Right hindlimb (tissue), 1 donor: ENCODE results near the gene AIF1.

Experiments
- DNase-seq: peaks from one replicate; pipeline ENCODE4 v3.0.0-alpha.2; 2018

The AIF1 gene

DNA sequence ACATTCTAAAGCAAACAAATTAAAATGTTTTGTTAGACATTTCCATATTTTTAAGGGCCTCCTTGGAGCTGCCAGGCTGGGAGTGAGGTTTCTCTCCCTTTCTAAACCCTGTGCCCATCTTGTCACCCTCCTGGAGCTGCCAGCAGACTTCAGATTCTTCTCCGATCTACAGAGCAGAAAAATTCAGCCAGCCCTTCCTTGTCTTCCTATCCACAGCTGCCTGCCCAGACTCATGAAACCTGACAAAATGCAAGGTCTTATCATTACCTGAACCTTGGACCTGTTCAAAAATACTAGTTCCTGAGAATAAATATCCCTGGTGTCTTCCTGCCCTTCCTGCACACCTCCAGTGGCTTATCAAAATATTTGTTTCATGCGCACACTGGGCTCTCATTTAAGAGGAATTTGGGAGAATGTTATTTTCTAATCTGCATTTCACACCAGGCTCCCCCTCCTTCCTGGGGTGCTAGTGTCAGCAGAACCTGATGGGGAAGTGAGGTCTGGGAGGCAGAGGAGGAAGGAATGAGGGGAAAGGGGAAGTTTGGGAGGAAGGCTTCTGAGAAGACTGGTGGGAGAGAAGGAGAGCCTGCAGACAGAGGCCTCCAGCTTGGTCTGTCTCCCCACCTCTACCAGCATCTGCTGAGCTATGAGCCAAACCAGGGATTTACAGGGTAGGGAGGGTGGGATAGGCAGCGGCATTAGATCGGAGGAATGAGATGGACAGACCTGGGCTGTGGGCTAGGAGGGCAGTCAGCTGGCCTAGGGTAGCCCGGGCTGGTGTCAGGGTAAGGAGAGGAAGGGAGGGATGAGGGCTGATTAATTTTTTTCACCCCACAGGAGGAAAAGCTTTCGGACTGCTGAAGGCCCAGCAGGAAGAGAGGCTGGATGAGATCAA is at the start of gene AIF1:
TSS of gene AIF1 (plus strand) at position 551 of the 895 bp plus-strand sequence. CDS start at position 647, 96 bp downstream.
- no peak for DNase-seq

DNA sequence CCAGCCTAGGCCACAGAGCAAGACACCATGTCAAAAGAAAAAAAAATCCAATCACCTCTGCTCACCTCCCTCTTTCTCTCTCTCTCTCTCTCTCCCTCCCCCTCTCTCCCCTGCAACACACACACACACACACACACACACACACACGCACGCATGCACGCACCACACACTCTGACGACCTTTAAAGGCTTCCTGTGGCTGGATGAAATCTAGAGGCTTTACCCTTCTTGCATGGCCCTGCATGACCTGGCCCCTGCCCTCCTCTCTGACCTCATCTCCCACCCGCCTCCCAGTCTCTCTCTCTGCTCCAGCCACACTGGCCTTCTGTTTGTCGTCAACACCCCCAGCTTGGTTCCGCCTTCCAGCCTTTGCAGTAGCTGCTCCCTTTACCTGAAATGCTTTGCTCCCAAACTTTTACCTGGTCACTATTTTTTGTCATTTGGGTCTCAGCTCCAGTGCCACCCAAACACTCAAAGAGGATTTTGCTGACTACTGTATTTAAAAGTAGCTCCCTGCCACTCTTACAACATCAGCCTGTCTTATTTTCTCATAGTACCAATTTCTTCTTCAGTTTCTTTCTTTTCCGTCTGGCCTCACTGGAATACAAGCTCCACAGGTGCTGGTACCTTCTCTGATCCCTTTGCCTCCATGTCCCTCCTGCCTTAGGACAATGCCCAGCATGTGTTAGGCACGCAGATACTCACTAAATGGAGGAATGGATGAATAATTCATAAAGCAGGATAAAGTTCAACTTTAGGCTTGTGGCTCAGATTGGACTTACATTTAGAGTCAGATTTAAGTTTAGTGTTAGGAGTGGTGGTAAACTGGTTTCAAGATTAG is 47.3 kb upstream of the AIF1 start:
- no peak for DNase-seq

DNA sequence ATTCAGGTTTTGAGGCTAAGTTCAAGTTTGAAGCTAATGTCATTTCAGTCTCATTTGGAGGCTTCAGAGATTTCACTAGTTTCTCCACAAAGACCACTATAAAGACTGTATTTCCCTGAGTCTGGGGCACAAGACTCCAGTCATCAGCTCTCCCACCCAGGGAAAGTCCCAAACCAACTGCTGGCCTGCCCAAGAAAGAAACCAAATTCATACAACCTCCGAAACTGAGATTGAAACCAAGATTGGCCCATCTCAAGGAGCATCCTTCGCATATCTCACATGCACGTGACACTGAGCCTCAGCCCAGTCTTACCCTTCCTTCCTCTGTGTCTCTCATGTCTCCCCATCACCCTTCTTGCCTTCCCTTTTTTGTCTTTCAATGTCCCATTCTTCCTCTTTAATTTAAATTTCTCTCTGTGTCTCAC is 46.5 kb upstream of the AIF1 start:
- no peak for DNase-seq

DNA sequence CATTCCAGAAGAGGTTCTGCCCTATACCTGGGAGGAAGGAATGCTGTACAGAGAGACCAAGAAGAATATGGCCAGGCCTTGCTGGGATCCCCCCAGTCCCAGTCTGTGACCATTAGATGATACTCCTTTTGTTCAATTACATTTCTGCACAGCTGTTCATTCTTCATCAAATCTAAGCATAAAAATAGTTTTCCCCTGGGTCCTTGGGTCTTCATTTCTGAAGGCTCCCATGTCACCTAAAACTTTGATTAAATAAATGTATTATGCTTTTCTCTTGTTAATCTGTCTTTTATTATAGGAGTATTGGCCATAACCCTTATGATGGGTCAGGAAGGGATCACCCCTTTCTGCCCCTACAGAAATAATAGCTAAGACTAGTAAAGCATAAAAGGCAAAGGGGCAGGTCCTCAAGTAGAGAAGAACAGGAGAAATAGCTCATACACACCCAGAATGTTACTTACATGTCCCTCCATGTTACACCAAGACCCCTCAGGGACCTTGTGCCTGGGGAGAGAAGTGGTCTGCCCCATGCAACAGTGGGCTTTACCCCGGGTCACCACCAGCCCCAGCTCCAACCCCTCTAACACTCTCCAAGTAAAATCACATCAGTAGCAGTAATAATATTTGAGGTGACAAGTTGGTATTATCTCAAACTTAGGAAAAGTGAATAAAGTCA is 45.0 kb upstream of the AIF1 start:
- DNase-seq, result no peak

DNA sequence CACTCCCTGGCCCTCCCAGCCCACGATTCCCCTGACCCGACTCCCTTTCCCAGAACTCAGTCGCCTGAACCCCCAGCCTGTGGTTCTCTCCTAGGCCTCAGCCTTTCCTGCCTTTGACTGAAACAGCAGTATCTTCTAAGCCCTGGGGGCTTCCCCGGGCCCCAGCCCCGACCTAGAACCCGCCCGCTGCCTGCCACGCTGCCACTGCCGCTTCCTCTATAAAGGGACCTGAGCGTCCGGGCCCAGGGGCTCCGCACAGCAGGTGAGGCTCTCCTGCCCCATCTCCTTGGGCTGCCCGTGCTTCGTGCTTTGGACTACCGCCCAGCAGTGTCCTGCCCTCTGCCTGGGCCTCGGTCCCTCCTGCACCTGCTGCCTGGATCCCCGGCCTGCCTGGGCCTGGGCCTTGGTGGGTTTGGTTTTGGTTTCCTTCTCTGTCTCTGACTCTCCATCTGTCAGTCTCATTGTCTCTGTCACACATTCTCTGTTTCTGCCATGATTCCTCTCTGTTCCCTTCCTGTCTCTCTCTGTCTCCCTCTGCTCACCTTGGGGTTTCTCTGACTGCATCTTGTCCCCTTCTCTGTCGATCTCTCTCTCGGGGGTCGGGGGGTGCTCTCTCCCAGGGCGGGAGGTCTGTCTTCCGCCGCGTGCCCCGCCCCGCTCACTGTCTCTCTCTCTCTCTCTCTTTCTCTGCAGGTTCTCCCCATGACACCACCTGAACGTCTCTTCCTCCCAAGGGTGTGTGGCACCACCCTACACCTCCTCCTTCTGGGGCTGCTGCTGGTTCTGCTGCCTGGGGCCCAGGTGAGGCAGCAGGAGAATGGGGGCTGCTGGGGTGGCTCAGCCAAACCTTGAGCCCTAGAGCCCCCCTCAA is 42.8 kb upstream of the AIF1 start, which contains the start of gene LTA:
TSS of gene LTA (plus strand) at position 249 of the 871 bp plus-strand sequence. CDS start at position 703, 454 bp downstream.
- no peak for DNase-seq

DNA sequence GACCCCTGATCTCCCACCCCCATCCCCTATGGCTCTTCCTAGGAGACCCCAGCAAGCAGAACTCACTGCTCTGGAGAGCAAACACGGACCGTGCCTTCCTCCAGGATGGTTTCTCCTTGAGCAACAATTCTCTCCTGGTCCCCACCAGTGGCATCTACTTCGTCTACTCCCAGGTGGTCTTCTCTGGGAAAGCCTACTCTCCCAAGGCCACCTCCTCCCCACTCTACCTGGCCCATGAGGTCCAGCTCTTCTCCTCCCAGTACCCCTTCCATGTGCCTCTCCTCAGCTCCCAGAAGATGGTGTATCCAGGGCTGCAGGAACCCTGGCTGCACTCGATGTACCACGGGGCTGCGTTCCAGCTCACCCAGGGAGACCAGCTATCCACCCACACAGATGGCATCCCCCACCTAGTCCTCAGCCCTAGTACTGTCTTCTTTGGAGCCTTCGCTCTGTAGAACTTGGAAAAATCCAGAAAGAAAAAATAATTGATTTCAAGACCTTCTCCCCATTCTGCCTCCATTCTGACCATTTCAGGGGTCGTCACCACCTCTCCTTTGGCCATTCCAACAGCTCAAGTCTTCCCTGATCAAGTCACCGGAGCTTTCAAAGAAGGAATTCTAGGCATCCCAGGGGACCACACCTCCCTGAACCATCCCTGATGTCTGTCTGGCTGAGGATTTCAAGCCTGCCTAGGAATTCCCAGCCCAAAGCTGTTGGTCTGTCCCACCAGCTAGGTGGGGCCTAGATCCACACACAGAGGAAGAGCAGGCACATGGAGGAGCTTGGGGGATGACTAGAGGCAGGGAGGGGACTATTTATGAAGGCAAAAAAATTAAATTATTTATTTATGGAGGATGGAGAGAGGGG is 41.6 kb upstream of the AIF1 start:
- no peak for DNase-seq

DNA sequence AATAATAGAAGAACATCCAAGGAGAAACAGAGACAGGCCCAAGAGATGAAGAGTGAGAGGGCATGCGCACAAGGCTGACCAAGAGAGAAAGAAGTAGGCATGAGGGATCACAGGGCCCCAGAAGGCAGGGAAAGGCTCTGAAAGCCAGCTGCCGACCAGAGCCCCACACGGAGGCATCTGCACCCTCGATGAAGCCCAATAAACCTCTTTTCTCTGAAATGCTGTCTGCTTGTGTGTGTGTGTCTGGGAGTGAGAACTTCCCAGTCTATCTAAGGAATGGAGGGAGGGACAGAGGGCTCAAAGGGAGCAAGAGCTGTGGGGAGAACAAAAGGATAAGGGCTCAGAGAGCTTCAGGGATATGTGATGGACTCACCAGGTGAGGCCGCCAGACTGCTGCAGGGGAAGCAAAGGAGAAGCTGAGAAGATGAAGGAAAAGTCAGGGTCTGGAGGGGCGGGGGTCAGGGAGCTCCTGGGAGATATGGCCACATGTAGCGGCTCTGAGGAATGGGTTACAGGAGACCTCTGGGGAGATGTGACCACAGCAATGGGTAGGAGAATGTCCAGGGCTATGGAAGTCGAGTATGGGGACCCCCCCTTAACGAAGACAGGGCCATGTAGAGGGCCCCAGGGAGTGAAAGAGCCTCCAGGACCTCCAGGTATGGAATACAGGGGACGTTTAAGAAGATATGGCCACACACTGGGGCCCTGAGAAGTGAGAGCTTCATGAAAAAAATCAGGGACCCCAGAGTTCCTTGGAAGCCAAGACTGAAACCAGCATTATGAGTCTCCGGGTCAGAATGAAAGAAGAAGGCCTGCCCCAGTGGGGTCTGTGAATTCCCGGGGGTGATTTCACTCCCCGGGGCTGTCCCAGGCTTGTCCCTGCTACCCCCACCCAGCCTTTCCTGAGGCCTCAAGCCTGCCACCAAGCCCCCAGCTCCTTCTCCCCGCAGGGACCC is 40.6 kb upstream of the AIF1 start:
- no peak for DNase-seq

DNA sequence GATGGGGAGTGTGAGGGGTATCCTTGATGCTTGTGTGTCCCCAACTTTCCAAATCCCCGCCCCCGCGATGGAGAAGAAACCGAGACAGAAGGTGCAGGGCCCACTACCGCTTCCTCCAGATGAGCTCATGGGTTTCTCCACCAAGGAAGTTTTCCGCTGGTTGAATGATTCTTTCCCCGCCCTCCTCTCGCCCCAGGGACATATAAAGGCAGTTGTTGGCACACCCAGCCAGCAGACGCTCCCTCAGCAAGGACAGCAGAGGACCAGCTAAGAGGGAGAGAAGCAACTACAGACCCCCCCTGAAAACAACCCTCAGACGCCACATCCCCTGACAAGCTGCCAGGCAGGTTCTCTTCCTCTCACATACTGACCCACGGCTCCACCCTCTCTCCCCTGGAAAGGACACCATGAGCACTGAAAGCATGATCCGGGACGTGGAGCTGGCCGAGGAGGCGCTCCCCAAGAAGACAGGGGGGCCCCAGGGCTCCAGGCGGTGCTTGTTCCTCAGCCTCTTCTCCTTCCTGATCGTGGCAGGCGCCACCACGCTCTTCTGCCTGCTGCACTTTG is 39.6 kb upstream of the AIF1 start, which contains the start of gene TNF:
TSS of gene TNF (plus strand) at position 231 of the 567 bp plus-strand sequence. CDS start at position 408, 177 bp downstream.
- no peak for DNase-seq

DNA sequence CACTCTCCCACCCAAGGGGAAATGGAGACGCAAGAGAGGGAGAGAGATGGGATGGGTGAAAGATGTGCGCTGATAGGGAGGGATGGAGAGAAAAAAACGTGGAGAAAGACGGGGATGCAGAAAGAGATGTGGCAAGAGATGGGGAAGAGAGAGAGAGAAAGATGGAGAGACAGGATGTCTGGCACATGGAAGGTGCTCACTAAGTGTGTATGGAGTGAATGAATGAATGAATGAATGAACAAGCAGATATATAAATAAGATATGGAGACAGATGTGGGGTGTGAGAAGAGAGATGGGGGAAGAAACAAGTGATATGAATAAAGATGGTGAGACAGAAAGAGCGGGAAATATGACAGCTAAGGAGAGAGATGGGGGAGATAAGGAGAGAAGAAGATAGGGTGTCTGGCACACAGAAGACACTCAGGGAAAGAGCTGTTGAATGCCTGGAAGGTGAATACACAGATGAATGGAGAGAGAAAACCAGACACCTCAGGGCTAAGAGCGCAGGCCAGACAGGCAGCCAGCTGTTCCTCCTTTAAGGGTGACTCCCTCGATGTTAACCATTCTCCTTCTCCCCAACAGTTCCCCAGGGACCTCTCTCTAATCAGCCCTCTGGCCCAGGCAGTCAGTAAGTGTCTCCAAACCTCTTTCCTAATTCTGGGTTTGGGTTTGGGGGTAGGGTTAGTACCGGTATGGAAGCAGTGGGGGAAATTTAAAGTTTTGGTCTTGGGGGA is 38.9 kb upstream of the AIF1 start:
- DNase-seq, result no peak

DNA sequence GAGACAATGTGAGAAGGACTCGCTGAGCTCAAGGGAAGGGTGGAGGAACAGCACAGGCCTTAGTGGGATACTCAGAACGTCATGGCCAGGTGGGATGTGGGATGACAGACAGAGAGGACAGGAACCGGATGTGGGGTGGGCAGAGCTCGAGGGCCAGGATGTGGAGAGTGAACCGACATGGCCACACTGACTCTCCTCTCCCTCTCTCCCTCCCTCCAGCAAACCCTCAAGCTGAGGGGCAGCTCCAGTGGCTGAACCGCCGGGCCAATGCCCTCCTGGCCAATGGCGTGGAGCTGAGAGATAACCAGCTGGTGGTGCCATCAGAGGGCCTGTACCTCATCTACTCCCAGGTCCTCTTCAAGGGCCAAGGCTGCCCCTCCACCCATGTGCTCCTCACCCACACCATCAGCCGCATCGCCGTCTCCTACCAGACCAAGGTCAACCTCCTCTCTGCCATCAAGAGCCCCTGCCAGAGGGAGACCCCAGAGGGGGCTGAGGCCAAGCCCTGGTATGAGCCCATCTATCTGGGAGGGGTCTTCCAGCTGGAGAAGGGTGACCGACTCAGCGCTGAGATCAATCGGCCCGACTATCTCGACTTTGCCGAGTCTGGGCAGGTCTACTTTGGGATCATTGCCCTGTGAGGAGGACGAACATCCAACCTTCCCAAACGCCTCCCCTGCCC is 38.0 kb upstream of the AIF1 start:
- DNase-seq, result no peak

DNA sequence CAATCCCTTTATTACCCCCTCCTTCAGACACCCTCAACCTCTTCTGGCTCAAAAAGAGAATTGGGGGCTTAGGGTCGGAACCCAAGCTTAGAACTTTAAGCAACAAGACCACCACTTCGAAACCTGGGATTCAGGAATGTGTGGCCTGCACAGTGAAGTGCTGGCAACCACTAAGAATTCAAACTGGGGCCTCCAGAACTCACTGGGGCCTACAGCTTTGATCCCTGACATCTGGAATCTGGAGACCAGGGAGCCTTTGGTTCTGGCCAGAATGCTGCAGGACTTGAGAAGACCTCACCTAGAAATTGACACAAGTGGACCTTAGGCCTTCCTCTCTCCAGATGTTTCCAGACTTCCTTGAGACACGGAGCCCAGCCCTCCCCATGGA is 37.5 kb upstream of the AIF1 start:
- no peak for DNase-seq

DNA sequence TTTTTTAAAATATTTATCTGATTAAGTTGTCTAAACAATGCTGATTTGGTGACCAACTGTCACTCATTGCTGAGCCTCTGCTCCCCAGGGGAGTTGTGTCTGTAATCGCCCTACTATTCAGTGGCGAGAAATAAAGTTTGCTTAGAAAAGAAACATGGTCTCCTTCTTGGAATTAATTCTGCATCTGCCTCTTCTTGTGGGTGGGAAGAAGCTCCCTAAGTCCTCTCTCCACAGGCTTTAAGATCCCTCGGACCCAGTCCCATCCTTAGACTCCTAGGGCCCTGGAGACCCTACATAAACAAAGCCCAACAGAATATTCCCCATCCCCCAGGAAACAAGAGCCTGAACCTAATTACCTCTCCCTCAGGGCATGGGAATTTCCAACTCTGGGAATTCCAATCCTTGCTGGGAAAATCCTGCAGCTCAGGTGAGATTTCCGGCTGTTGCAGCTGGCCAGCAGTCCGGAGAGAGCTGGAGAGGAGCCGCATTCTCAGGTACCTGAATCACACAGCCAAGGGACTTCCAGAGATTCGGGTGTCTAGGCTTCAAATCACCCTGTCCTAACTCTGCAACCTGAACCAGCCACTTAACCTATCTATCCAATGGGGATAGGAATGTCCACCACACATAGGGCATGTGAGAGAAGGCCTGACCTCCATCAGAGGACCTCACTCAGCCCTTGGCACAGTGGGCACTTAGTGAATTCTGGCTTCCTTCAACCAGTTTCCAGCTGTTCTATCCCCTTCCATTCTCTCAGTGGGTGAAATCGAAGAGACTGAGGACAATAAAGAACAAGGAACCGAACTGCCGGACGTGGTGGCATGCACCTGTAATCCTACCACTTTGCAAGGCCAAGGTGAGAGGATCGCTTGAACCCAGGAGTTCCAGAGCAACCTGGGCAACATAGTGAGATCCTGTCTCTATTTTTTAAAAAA is 36.6 kb upstream of the AIF1 start:
- no peak for DNase-seq

DNA sequence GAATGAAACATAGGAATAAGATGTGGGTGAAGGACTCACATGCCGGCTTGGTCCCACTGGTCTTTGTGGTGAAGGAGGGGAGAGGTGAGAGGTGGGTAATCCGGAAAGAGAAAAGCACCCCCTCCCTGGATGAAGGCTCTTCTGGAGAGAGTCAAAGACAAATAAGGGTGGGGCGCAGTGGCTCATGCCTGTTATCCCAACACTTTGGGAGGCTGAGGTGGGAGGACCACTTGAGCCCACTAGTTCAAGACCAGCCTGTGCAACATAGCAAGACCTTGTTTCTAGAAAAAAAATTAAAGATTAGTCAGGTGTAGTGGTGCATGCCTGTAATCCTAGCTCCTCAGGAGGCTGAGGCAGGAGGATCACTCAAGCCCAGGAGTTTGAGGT is 35.9 kb upstream of the AIF1 start:
- DNase-seq, result no peak

DNA sequence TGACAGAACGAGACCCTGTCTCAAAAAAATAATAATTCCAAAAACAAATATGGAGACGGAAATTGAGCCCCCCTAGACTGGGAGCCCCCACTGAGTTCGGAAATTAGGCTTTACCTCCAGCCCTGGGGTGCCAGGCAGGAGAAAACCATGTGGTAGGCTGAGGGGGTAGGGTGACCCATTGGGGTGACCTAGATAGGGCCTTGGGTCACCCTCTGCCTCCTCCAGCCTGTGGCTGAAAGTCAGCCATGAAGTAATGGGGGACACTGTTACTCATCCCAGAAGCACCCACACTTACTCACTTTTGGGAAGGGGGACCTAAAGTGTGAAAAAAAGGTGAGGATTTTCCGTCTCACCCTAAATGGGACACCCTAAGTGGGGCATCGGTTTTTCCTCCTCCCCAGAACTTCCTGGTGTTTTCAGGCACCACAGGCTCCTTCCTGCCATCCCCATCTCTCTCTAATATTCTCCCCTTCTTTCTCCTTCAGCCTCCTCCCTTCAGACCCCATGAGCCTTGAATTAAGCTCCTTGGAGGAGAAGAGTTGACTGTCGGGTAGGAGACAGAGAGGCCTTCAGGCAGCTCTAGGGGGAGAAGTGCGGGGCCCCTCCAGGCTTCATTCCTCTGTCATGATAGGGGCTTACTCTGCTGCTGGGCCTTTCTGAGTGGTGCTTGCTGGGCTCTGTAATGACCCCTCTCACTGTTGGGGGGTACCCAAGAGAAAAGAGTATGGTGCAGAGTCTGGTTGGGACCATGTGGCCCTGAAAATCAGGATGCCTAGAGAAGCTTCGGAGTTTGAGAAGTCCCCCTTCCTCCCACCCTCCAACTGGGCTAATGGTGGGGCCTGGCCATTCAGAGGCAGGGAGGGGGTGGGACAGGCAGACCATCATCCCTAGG is 35.2 kb upstream of the AIF1 start:
- DNase-seq, result no peak

DNA sequence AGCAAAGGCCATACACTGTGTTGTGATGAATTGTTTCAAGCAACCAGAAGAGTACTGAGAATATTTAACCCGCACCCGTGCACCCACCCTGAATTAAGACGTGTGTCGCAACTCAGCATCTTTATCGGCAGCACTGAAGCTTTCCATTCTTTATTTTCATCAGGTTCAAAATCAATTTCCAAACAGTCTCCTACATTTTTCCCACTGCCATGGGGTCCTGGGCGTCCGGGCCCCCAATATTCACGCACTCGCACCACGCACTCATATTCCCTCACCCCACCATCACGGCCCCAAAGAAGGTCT is 34.6 kb upstream of the AIF1 start:
- no peak for DNase-seq

DNA sequence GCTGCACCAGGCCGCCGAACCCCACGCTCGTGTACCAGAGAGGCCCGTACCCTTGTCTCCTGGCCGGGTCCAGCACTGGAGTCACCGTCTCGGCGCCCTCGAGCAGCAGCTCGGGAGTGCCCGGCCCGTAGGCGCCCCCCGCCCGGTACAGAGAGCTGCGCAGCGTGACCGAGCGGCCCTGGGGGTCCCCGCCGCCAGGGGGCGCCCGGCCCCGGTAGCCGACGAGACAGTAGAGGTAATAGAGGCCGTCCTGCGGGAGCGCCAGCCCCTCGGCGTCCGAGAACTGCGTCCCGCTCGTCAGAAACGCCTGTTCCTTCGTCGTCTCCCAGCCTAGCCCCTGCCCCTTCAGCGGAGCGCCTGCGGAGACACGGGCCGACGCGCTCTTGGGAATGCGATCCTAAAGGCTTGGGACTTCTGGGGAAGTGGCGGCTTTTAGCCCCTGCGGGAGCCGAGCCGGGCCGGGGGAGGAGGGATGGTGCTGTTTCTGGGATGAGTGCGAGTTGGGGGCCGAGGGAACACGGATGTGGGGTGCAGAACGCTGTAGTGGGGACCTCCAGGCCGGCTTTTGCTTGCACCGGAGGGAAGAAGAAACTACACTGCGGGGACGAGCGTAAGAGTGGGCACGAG is 34.1 kb upstream of the AIF1 start:
- peak; percentile 91 for DNase-seq
